ENCODE data around the gene ZNF19. TPM values are rescaled to one million over a fixed set of nuclear protein-coding genes. Genes with fewer than 3 reads are reported as not detected.

Gene ZNF19
- total and polyA plus RNA-seq, 7 donors: 0.92 to 2.2 (median 1.2) TPM

GRCh38 chr16:71440669-71441347, 48.3 kb downstream of the ZNF19 start:
- 64 to 67% (median 66%) methylated on average over 25 of the region's 25 CpGs for WGBS, 3 donors
- no peak overlapping the region for H3K4me3 ChIP-seq

GRCh38 chr16:71439523-71439922, 49.6 kb downstream of the ZNF19 start:
- Histone ChIP-seq H3K4me1 (no peaks in the 10 kb centered on the region), H3K9me3 (peaks cover 26% of the 10 kb centered on the region), H3K27me3 (ENCODE audit: insufficient read depth in 3 of 3, low read length in 2 of 3) (peaks cover 0 to 2% (median 0%) of the 10 kb centered on the region in 3 donors), H3K27ac (no peak overlapping the region), H3K4me3 (no peak overlapping the region), H3K36me3 (ENCODE audit: insufficient read depth in 1 of 2, low read depth in 1 of 2) (no peaks in the 10 kb centered on the region)
- TF ChIP-seq CTCF (IDR thresholded peaks at IDR 0.05): no peak
- intact Hi-C loops (cut with DNase I): no loop called here
- 25 to 46% (median 33%) methylated on average over 3 of the region's 3 CpGs for WGBS, 3 donors
- DNase-seq (no peak), ATAC-seq (no peak)

More at GRCh38 chr16:71440669-71441347, 48.3 kb downstream of the ZNF19 start:
- no peak for TF ChIP-seq CTCF (IDR thresholded peaks at IDR 0.05)
- H3K27me3 ChIP-seq (ENCODE audit: insufficient read depth in 3 of 3, low read length in 2 of 3): peaks cover 0 to 2% (median 0%) of the 10 kb centered on the region in 3 donors
- intact Hi-C loops (cut with DNase I): no loop called here
- H3K36me3 ChIP-seq (ENCODE audit: insufficient read depth in 1 of 2, low read depth in 1 of 2): no peaks in the 10 kb centered on the region
- H3K9me3 ChIP-seq: peaks cover 37% of the 10 kb centered on the region
- no peak for ATAC-seq
- no peak for DNase-seq
- H3K4me1 ChIP-seq: no peaks in the 10 kb centered on the region
- H3K27ac ChIP-seq: no peak overlapping the region

- Histone ChIP-seq H3K4me3 (no peak overlapping the region), H3K36me3 (ENCODE audit: insufficient read depth in 1 of 2, low read depth in 1 of 2) (no peaks in the 10 kb centered on the region), H3K27me3 (ENCODE audit: insufficient read depth in 3 of 3, low read length in 2 of 3) (peaks cover 0 to 6% (median 2%) of the 10 kb centered on the region in 3 donors), H3K27ac (no peak overlapping the region), H3K9me3 (peaks cover 4% of the 10 kb centered on the region), H3K4me1 (no peaks in the 10 kb centered on the region)
- ATAC-seq (no peak), DNase-seq (no peak)
- intact Hi-C loops (cut with DNase I): no loop called here
- WGBS, 3 donors: 74 to 75% (median 74%) methylated on average over 7 of the region's 7 CpGs
- no peak for TF ChIP-seq CTCF (IDR thresholded peaks at IDR 0.05)
Measured at GRCh38 chr16:71436473-71436872, 52.7 kb downstream of the ZNF19 start.

GRCh38 chr16:71432906-71433305, 56.2 kb downstream of the ZNF19 start:
- Histone ChIP-seq H3K27ac (no peak overlapping the region), H3K4me3 (no peak overlapping the region), H3K9me3 (no peaks in the 10 kb centered on the region), H3K27me3 (ENCODE audit: insufficient read depth in 3 of 3, low read length in 2 of 3) (peaks cover 0 to 11% (median 0%) of the 10 kb centered on the region in 3 donors), H3K4me1 (no peaks in the 10 kb centered on the region), H3K36me3 (ENCODE audit: insufficient read depth in 1 of 2, low read depth in 1 of 2) (no peaks in the 10 kb centered on the region)
- DNase-seq (no peak), ATAC-seq (no peak)
- intact Hi-C loops (cut with DNase I): no loop called here
- TF ChIP-seq CTCF (IDR thresholded peaks at IDR 0.05): no peak
- 68 to 86% (median 75%) methylated on average over 6 of the region's 6 CpGs for WGBS, 3 donors

GRCh38 chr16:71431991-71432390, 57.1 kb downstream of the ZNF19 start:
- Histone ChIP-seq H3K4me1 (no peaks in the 10 kb centered on the region), H3K36me3 (ENCODE audit: insufficient read depth in 1 of 2, low read depth in 1 of 2) (no peaks in the 10 kb centered on the region), H3K27me3 (ENCODE audit: insufficient read depth in 3 of 3, low read length in 2 of 3) (peaks cover 0 to 14% (median 2%) of the 10 kb centered on the region in 3 donors), H3K27ac (no peak overlapping the region), H3K4me3 (no peak overlapping the region), H3K9me3 (no peaks in the 10 kb centered on the region)
- no peak for DNase-seq
- no peak for ATAC-seq
- intact Hi-C loops (cut with DNase I): no loop called here
- TF ChIP-seq CTCF (IDR thresholded peaks at IDR 0.05): no peak
- 91 to 94% (median 91%) methylated on average over 9 of the region's 9 CpGs for WGBS, 3 donors

All from psoas muscle (tissue), 8 donors.